SK-N-MC (cell line): ENCODE data around the gene MRC1.

Experiments used
- DNase-seq: peaks from one replicate; pipeline ENCODE4 v3.0.0-alpha.2; 2011; ENCODE audit warnings: low read depth, low spot score
- H3K27ac ChIP-seq: fragments of 200-600 bp; sonication (generic); 2 replicates; pipeline ENCODE4 v1.5.1; 2016; ENCODE audit warnings: mixed run types
- H3K36me3 ChIP-seq: fragments of 200-600 bp; sonication (generic); 2 replicates; pipeline ENCODE4 v1.6.1; 2017; ENCODE audit warnings: antibody characterized with exemption, low read length, mixed read lengths; ENCODE audit not compliant: insufficient read depth
- H3K4me3 ChIP-seq: fragments of 200-600 bp; sonication (generic); 2 replicates; pipeline ENCODE4 v1.5.1; 2016
- H3K9ac ChIP-seq: fragments of 200-600 bp; sonication (generic); 2 replicates; pipeline ENCODE4 v1.8.0; 2017; ENCODE audit warnings: mixed run types, mixed read lengths; ENCODE audit not compliant: insufficient read length
- H3K9me3 ChIP-seq: fragments of 200-600 bp; sonication (generic); 2 replicates; pipeline ENCODE4 v1.6.1; 2017; ENCODE audit warnings: low read depth, mild to moderate bottlenecking, antibody characterized with exemption, low read length, moderate library complexity, mixed read lengths
- EZH2 ChIP-seq: fragments of 200-600 bp; sonication (generic); IDR thresholded peaks from one replicate; pipeline ENCODE4 v1.6.1; 2017; ENCODE audit warnings: antibody characterized with exemption
- FOXP2 ChIP-seq: optimal IDR thresholded peaks from 2 replicates; pipeline ENCODE3; 2011; ENCODE audit warnings: mild to moderate bottlenecking, moderate library complexity; ENCODE audit not compliant: insufficient read depth; ENCODE audit errors: extremely low read length, control extremely low read depth
- POLR2AphosphoS5 ChIP-seq: IDR thresholded peaks from 2 replicates; pipeline ENCODE4 v1.6.1; 2012; ENCODE audit warnings: mild to moderate bottlenecking, low read depth, low read length, borderline replicate concordance

The MRC1 gene

DNA sequence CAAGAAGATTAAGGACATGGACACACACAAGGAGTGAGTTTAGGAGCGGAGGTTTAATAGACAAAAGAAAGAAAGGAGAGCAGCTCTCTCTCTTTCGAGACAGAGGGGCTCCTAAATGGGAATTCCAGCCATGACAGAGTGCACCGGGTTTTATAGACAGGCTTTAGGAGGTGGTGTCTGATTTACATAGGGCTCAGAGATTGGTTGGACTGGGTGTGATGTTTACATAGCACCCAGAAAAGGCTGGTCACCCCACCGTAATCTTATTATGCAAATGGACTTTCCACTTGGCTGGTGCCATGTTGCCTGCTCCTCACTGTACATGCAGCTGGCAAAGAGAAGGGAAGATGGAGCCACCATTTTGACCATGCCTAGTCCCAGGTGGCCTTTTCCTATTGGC is 28.4 kb upstream of the MRC1 start:
- no peaks in the 10 kb centered on the region for H3K9me3 ChIP-seq
- DNase-seq, result no peak
- no peak for TF ChIP-seq EZH2
- no peak for TF ChIP-seq POLR2AphosphoS5
- H3K27ac ChIP-seq, result no peak overlapping the region
- no peaks in the 10 kb centered on the region for H3K36me3 ChIP-seq
- no peak overlapping the region for H3K9ac ChIP-seq
- H3K4me3 ChIP-seq, result no peak overlapping the region

- Histone ChIP-seq H3K4me3 (no peak overlapping the region), H3K9me3 (no peaks in the 10 kb centered on the region), H3K36me3 (no peaks in the 10 kb centered on the region), H3K9ac (no peak overlapping the region), H3K27ac (no peak overlapping the region)
- DNase-seq, result no peak
- no peak for TF ChIP-seq POLR2AphosphoS5
- TF ChIP-seq EZH2, result no peak
- TF ChIP-seq FOXP2, result no peak
Measured at GRCh38 chr10:17781856-17782255, 27.3 kb upstream of the MRC1 start.

GRCh38 chr10:17782921-17783665 is 26.1 kb upstream of the MRC1 start:
- TF ChIP-seq EZH2, result no peak
- TF ChIP-seq POLR2AphosphoS5, result no peak
- TF ChIP-seq FOXP2, result no peak
- H3K4me3 ChIP-seq, result no peak overlapping the region
- H3K9ac ChIP-seq, result no peak overlapping the region
- no peak for DNase-seq
- H3K27ac ChIP-seq, result no peak overlapping the region
- no peaks in the 10 kb centered on the region for H3K9me3 ChIP-seq
- no peaks in the 10 kb centered on the region for H3K36me3 ChIP-seq

- Histone ChIP-seq H3K4me3 (no peak overlapping the region), H3K9ac (no peak overlapping the region), H3K9me3 (no peaks in the 10 kb centered on the region), H3K27ac (no peak overlapping the region), H3K36me3 (no peaks in the 10 kb centered on the region)
- TF ChIP-seq EZH2 (no peak), FOXP2 (no peak), POLR2AphosphoS5 (no peak)
- DNase-seq, result no peak
Measured at GRCh38 chr10:17783751-17784150, 25.4 kb upstream of the MRC1 start.

- no peak for TF ChIP-seq FOXP2
- Histone ChIP-seq H3K36me3 (no peaks in the 10 kb centered on the region), H3K9me3 (no peaks in the 10 kb centered on the region), H3K9ac (no peak overlapping the region), H3K27ac (no peak overlapping the region), H3K4me3 (no peak overlapping the region)
- DNase-seq, result no peak
Measured at GRCh38 chr10:17784688-17785087, 24.5 kb upstream of the MRC1 start.

GRCh38 chr10:17785276-17785930 is 23.7 kb upstream of the MRC1 start:
- Histone ChIP-seq H3K36me3 (no peaks in the 10 kb centered on the region), H3K9ac (no peak overlapping the region), H3K27ac (no peak overlapping the region), H3K4me3 (no peak overlapping the region), H3K9me3 (no peaks in the 10 kb centered on the region)
- no peak for DNase-seq
- TF ChIP-seq FOXP2, result no peak
- TF ChIP-seq EZH2, result no peak
- TF ChIP-seq POLR2AphosphoS5, result no peak

DNA sequence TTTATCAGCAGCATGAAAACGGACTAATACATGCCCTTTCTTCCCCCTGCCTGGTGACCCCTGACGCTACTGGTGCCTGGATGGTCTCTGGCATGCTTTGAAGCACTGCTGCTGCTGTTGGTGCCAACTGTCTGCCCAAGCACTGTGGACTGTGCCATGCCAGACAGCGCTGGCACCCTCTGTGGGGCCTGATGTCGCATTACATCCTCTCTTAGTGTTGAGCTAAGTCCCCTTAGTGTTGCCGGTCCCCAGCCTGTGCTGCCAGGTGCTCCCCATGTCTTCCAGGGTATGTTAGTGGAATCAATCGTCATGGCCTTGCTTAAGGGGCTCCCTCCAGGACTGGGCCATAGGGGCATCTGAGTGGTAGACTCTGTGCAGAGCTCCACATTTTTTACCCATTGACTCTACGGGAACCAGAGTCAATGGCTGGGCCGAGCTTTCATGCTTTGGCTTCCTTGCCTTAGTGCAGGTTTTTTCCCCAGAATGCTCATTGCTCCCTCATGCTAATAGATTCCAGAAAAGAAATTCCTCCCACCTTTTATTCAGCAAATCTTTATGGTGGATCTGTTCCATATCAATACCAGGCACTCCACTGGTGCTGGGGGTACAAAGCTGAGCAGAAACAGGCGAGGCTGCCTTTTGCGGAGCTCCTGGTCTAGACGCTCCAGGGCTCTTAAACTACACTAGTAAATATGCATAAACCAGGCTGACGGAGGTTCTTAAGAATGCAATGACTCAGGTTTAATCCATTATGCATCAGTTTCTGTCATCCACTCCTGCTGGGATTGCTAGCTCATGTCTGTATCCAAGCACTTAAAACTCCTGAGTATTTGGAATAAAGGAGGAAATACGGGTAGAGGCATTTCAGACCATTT is 21.8 kb upstream of the MRC1 start:
- TF ChIP-seq EZH2 (no peak), FOXP2 (no peak), POLR2AphosphoS5 (no peak)
- Histone ChIP-seq H3K9me3 (no peaks in the 10 kb centered on the region), H3K4me3 (peak overlapping the region; percentile 25; the same call in 1 of the 2 replicates), H3K9ac (no peak overlapping the region), H3K27ac (peak overlapping the region; percentile 87), H3K36me3 (no peaks in the 10 kb centered on the region)
- DNase-seq, result peak; percentile 93

DNA sequence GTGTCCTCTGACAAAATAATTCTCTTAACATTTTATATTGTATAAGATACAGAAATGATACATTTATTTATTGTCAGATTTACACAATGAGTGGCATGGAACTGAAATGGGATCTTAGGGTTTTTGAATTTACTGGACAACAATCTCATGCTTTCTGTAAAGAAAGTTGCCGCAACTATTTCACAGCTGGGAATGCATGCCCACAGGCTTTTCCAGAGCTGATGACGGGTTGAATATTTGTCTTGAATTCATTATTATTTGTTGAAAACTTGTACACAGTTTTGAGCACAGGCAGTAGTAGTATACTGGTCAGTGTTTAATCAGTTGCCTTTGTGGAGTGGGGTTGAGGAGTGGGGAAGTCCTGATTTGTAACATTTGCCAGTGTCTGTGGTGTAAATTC is 20.5 kb upstream of the MRC1 start:
- H3K27ac ChIP-seq, result peak overlapping the region; percentile 44; the same call in 1 of the 2 replicates
- TF ChIP-seq EZH2 (no peak), POLR2AphosphoS5 (no peak), FOXP2 (no peak)

More for the DNA sequence above, 20.5 kb upstream of the MRC1 start:
- H3K4me3 ChIP-seq, result 0 out of 2 replicates have a peak overlapping the region, but pooled peaks have one; percentile 7
- no peaks in the 10 kb centered on the region for H3K9me3 ChIP-seq
- no peak overlapping the region for H3K9ac ChIP-seq
- no peak for DNase-seq
- H3K36me3 ChIP-seq, result no peaks in the 10 kb centered on the region
